ENCODE measurements around the gene FAM117A.

The FAM117A gene

DNA sequence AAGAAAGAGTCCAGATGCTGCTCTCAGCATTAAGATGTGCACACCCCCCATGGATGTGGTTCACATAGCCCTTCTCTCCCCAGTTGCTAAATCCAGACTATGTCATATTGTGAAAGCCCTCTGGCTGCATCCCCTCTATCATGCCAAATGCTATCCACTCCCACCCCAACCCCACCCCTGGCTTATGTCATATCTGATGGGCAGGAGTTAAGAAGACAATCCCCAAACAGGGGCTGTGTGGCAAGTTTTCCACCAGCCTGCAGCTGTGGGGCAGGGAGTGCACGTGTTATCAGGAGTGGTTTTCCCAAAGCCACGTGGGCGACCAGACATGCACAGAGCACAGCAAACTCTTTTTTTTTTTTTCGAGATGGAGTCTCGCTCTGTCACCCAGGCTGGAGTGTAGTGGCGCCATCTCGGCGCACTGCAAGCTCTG lies 10.0 kb downstream of the FAM117A start:
- H3K4me1 ChIP-seq (ENCODE audit: control insufficient read depth, insufficient read depth, low read length), result peaks cover 16% of the 10 kb centered on the region
- no peaks in the 10 kb centered on the region for H3K36me3 ChIP-seq (ENCODE audit: control insufficient read depth, insufficient read depth, low read length)
- no peaks in the 10 kb centered on the region for H3K9me3 ChIP-seq (ENCODE audit: control insufficient read depth, low read length)
- no peaks in the 10 kb centered on the region for H3K27me3 ChIP-seq (ENCODE audit: control insufficient read depth, insufficient read depth, low read length, poor library complexity, severe bottlenecking)
- 93 to 95% methylated on average over 8 of the region's 8 CpGs for WGBS, 2 experiments
- no peak overlapping the region for H3K4me3 ChIP-seq (ENCODE audit: insufficient read depth, low read depth, low read length)
- H3K27ac ChIP-seq (ENCODE audit: insufficient read depth, low read depth, low read length, poor library complexity, severe bottlenecking), result no peak overlapping the region

DNA sequence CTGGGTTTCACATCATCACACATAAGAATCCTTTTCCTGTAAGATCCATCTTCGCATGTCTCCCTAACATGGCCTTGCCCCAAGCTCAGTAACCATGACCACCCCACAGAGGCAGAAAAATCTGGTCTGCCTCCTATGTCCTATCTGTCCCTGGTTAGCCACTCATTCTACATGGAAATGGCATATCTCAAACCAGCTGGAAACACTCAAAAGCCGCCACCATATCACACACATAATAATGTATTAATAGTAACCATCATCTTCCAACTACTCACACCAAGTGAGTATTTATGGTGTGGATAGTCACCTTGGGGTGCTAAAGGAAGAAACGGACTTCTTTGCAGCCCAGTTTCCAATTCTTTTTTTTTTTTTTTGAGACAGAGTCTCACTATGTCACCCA lies 11.4 kb downstream of the FAM117A start:
- 93% methylated on average over 3 of the region's 3 CpGs for WGBS, 2 experiments
- no peak overlapping the region for H3K4me3 ChIP-seq (ENCODE audit: insufficient read depth, low read depth, low read length)
- no peak overlapping the region for H3K27ac ChIP-seq (ENCODE audit: insufficient read depth, low read depth, low read length, poor library complexity, severe bottlenecking)
- no peaks in the 10 kb centered on the region for H3K27me3 ChIP-seq (ENCODE audit: control insufficient read depth, insufficient read depth, low read length, poor library complexity, severe bottlenecking)
- no peaks in the 10 kb centered on the region for H3K36me3 ChIP-seq (ENCODE audit: control insufficient read depth, insufficient read depth, low read length)
- peaks cover 11% of the 10 kb centered on the region for H3K4me1 ChIP-seq (ENCODE audit: control insufficient read depth, insufficient read depth, low read length)
- H3K9me3 ChIP-seq (ENCODE audit: control insufficient read depth, low read length), result no peaks in the 10 kb centered on the region

DNA sequence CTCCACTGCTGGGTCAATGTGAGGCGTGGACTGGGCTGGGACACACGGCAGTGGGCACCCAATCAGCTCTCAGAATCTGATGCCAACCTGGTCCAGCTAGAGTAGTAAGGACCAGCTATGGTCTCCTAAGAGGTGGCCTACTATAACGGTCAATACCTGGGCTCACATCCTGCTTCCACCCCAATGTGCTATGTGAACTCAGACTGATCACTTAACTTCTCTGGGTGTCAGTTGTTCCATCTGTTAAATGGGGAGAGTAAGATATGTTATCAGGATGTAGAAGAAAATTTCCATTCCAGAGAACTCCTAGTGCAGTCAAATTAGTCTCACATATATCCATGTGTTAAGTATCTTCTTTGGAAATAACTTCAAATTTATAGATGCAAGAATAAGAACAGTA lies 14.2 kb downstream of the FAM117A start:
- Histone ChIP-seq H3K4me1 (ENCODE audit: control insufficient read depth, insufficient read depth, low read length) (no peaks in the 10 kb centered on the region), H3K9me3 (ENCODE audit: control insufficient read depth, low read length) (no peaks in the 10 kb centered on the region), H3K27ac (ENCODE audit: insufficient read depth, low read depth, low read length, poor library complexity, severe bottlenecking) (no peak overlapping the region), H3K27me3 (ENCODE audit: control insufficient read depth, insufficient read depth, low read length, poor library complexity, severe bottlenecking) (no peaks in the 10 kb centered on the region), H3K36me3 (ENCODE audit: control insufficient read depth, insufficient read depth, low read length) (no peaks in the 10 kb centered on the region), H3K4me3 (ENCODE audit: insufficient read depth, low read depth, low read length) (no peak overlapping the region)
- 94 to 97% methylated on average over 3 of the region's 3 CpGs for WGBS, 2 experiments

DNA sequence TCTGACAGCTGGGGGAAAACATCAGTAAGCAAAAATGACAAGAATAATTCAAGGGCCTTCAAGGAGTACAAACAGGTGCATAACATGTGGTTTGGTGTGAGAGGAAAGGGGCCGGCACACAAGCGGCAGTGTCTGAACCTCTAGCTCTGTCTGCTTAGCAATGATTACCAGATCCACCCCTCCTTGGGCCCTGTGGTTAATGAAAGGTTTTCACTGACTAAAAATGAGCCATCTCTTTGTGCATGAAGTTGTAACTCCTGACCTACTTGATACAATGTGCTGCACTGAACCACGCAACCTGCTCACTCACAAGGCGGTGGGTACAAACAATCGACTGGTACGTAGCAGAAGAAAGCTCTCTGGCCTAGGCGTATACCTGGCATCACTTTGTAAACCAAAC lies 15.1 kb downstream of the FAM117A start:
- Histone ChIP-seq H3K36me3 (ENCODE audit: control insufficient read depth, insufficient read depth, low read length) (no peaks in the 10 kb centered on the region), H3K4me3 (ENCODE audit: insufficient read depth, low read depth, low read length) (no peak overlapping the region), H3K4me1 (ENCODE audit: control insufficient read depth, insufficient read depth, low read length) (no peaks in the 10 kb centered on the region), H3K27ac (ENCODE audit: insufficient read depth, low read depth, low read length, poor library complexity, severe bottlenecking) (no peak overlapping the region), H3K9me3 (ENCODE audit: control insufficient read depth, low read length) (no peaks in the 10 kb centered on the region), H3K27me3 (ENCODE audit: control insufficient read depth, insufficient read depth, low read length, poor library complexity, severe bottlenecking) (no peaks in the 10 kb centered on the region)
- 97 to 98% methylated on average over 7 of the region's 7 CpGs for WGBS, 2 experiments

DNA sequence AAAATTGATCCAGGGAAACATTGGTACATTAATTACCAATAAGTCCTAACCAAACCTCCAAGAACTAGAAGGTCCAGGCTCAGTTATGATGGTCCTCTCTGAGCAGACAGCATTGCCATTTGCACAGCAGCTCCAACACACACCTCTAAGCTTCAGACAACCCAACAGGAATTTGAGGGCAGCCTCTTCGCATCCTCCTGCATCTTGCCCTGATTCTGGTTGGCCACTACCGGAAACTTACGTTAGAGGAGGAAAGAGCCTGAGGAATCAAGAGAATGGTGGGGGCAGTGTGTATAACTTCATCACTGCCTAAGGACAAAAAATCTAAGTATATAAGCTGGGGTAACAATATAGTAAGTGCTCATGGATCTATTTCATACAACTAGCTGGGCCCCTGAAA lies 15.7 kb downstream of the FAM117A start:
- no peaks in the 10 kb centered on the region for H3K4me1 ChIP-seq (ENCODE audit: control insufficient read depth, insufficient read depth, low read length)
- no peaks in the 10 kb centered on the region for H3K36me3 ChIP-seq (ENCODE audit: control insufficient read depth, insufficient read depth, low read length)
- no peaks in the 10 kb centered on the region for H3K27me3 ChIP-seq (ENCODE audit: control insufficient read depth, insufficient read depth, low read length, poor library complexity, severe bottlenecking)
- WGBS, 2 experiments, result 97 to 100% methylated on average over 3 of the region's 3 CpGs
- H3K4me3 ChIP-seq (ENCODE audit: insufficient read depth, low read depth, low read length), result no peak overlapping the region
- no peaks in the 10 kb centered on the region for H3K9me3 ChIP-seq (ENCODE audit: control insufficient read depth, low read length)
- H3K27ac ChIP-seq (ENCODE audit: insufficient read depth, low read depth, low read length, poor library complexity, severe bottlenecking), result no peak overlapping the region

DNA sequence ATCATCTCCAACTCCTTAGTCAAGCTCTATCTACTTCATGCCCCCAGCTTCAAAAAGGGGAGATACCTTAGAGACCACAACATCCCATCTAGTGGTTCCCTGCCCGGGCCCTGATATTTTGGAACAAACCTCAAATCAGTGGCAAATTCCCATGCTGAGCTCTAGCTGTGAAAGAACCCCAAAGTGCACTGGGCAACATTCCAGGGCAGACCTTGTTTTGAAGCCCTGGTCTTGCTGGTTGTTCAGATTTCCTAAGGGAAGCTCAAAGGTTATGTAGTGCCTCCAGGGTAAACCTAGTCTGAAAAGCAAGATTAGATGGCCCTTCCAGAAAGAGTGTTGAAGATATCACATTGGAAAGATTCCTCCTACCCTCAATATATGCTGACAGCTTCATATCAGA lies 16.3 kb downstream of the FAM117A start:
- Histone ChIP-seq H3K4me3 (ENCODE audit: insufficient read depth, low read depth, low read length) (no peak overlapping the region), H3K4me1 (ENCODE audit: control insufficient read depth, insufficient read depth, low read length) (no peaks in the 10 kb centered on the region)
- WGBS, 2 experiments, result 89 to 91% methylated on average over 1 of the region's 1 CpG

DNA sequence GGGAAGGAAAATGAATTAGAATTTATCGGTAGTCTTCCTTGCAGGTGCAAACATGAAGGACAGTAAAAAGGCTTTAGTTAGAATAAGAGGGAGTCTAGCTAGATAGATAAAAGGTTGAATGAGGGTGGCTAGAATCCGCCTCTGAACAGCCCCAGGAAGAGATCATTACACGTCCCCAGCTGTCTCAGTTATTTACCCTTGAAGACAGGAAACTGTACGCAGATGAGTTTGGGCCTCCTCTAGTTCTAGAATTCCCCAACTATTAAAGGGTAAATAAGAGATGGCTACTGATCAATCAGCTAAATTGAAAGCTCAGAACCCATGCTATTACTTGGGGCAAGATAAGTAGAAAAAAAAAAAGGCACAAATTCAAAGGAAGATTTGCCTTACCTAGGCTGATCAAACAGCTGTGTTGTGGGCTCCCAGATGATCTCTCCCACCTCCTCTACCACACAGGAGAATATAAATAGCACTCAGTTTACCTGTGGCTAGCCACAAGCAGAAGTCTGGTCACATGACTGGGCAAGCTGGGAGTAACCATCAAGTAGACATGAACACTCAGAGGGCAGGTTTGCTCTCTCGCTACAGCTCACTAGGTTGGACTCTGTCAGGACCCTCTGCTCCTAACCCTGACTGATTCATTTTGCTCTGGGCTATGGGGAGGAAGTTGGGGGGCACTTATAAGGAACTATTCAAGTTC lies 17.0 kb downstream of the FAM117A start:
- Histone ChIP-seq H3K9me3 (ENCODE audit: control insufficient read depth, low read length) (no peaks in the 10 kb centered on the region), H3K36me3 (ENCODE audit: control insufficient read depth, insufficient read depth, low read length) (no peaks in the 10 kb centered on the region), H3K27ac (ENCODE audit: insufficient read depth, low read depth, low read length, poor library complexity, severe bottlenecking) (no peak overlapping the region), H3K4me1 (ENCODE audit: control insufficient read depth, insufficient read depth, low read length) (no peaks in the 10 kb centered on the region), H3K4me3 (ENCODE audit: insufficient read depth, low read depth, low read length) (no peak overlapping the region), H3K27me3 (ENCODE audit: control insufficient read depth, insufficient read depth, low read length, poor library complexity, severe bottlenecking) (no peaks in the 10 kb centered on the region)
- 92 to 94% methylated on average over 5 of the region's 5 CpGs for WGBS, 2 experiments

More for the DNA sequence above, 16.3 kb downstream of the FAM117A start:
- Histone ChIP-seq H3K27ac (ENCODE audit: insufficient read depth, low read depth, low read length, poor library complexity, severe bottlenecking) (no peak overlapping the region), H3K9me3 (ENCODE audit: control insufficient read depth, low read length) (no peaks in the 10 kb centered on the region), H3K36me3 (ENCODE audit: control insufficient read depth, insufficient read depth, low read length) (no peaks in the 10 kb centered on the region), H3K27me3 (ENCODE audit: control insufficient read depth, insufficient read depth, low read length, poor library complexity, severe bottlenecking) (no peaks in the 10 kb centered on the region)

DNA sequence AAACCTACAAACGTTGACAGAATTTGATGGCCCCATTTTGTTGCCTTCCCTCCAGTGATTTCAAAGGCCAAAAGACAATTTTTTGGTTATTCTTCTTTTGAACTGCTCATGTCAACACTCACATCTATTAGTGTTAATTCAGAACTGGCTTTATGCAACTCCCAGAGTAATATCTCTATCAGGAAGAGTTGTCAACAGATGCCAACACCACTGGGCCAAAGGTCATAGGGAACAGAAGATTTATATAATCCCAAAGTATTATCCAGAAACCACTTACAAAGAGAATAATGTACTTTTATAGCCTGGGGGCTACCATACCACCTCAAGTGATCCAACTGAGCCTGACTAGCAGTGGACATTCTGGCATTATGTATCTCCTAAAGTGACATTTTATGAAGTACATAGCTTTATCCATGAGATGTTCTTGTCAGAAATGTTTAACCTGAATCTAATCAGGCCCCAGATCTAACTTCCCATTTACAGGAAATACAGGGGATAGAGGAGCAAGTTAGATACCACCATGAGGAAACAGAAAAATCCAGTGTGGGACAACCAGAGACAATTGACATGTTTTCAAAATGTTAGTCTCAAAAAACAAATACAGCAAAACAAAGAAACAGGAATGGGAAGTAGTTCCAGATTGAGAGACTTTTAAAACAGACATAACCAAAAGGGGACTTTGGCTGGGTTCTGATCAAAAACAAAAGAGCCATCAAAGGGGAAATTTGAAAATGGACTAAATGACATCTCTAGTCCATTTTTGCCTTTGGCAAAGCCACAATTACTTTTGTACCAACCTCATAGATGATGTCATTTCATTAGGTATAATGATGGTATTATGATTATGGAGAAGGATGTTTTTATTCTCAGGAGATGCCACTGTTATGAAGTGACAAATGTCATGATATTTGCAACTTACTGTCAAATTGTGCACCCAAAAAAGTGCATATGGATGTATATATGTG lies 18.5 kb downstream of the FAM117A start:
- H3K4me3 ChIP-seq (ENCODE audit: insufficient read depth, low read depth, low read length), result no peak overlapping the region
- 89 to 94% methylated on average over 1 of the region's 1 CpG for WGBS, 2 experiments
- H3K27me3 ChIP-seq (ENCODE audit: control insufficient read depth, insufficient read depth, low read length, poor library complexity, severe bottlenecking), result no peaks in the 10 kb centered on the region
- H3K9me3 ChIP-seq (ENCODE audit: control insufficient read depth, low read length), result no peaks in the 10 kb centered on the region
- no peaks in the 10 kb centered on the region for H3K4me1 ChIP-seq (ENCODE audit: control insufficient read depth, insufficient read depth, low read length)
- no peaks in the 10 kb centered on the region for H3K36me3 ChIP-seq (ENCODE audit: control insufficient read depth, insufficient read depth, low read length)
- H3K27ac ChIP-seq (ENCODE audit: insufficient read depth, low read depth, low read length, poor library complexity, severe bottlenecking), result no peak overlapping the region

DNA sequence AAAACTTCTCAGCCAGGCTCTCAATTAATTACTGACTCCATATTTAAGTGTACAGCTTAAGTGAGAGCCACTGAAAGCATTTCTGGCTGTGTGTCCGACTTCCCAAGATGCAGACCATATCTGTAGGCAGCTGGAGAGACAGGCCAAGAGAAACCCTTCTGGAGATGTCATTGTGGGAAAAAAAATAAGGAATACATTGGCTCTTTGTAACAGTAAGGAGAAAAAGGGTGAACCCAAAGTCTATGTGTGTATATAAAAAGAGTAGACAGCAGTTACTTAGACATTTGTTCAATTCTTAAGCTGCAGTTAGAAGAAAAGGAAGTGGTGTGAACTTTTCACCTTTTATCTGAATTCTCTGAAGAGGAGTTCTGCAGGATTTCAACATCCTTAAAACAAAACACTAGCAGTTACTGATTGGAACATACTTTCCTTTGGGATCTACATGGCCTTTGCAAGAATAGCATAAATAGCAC lies 21.7 kb downstream of the FAM117A start:
- 95 to 97% methylated on average over 1 of the region's 1 CpG for WGBS, 2 experiments
- no peaks in the 10 kb centered on the region for H3K9me3 ChIP-seq (ENCODE audit: control insufficient read depth, low read length)
- no peaks in the 10 kb centered on the region for H3K36me3 ChIP-seq (ENCODE audit: control insufficient read depth, insufficient read depth, low read length)
- no peak overlapping the region for H3K27ac ChIP-seq (ENCODE audit: insufficient read depth, low read depth, low read length, poor library complexity, severe bottlenecking)
- no peaks in the 10 kb centered on the region for H3K27me3 ChIP-seq (ENCODE audit: control insufficient read depth, insufficient read depth, low read length, poor library complexity, severe bottlenecking)
- no peaks in the 10 kb centered on the region for H3K4me1 ChIP-seq (ENCODE audit: control insufficient read depth, insufficient read depth, low read length)
- no peak overlapping the region for H3K4me3 ChIP-seq (ENCODE audit: insufficient read depth, low read depth, low read length)

DNA sequence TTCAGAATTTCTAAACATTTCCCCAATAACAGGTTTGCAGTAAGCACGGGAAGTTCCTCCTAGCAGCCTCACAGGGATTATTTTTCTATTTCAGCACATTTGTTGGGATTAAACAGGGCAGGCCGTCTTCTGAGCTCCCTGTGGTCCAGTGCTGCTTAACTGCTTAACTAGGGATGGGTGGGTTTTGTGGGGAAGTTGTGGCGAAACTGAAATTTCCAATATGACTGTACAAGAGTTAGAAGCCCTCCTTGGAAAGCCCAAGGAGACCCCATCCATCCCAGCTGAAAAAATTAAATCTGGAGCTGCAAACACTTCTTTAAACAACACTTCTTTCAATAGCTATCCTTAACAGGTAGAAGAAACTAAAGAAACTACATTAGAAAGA lies 22.2 kb downstream of the FAM117A start:
- WGBS, 2 experiments, result 94 to 97% methylated on average over 3 of the region's 3 CpGs
- H3K9me3 ChIP-seq (ENCODE audit: control insufficient read depth, low read length), result no peaks in the 10 kb centered on the region
- no peaks in the 10 kb centered on the region for H3K4me1 ChIP-seq (ENCODE audit: control insufficient read depth, insufficient read depth, low read length)
- no peak overlapping the region for H3K27ac ChIP-seq (ENCODE audit: insufficient read depth, low read depth, low read length, poor library complexity, severe bottlenecking)
- H3K36me3 ChIP-seq (ENCODE audit: control insufficient read depth, insufficient read depth, low read length), result no peaks in the 10 kb centered on the region
- H3K4me3 ChIP-seq (ENCODE audit: insufficient read depth, low read depth, low read length), result no peak overlapping the region
- no peaks in the 10 kb centered on the region for H3K27me3 ChIP-seq (ENCODE audit: control insufficient read depth, insufficient read depth, low read length, poor library complexity, severe bottlenecking)
